C4-2B (cell line): ENCODE results near the gene SH3BP2.

Source experiments
- H3K27ac ChIP-seq: fragments of 450-650 bp; 2 replicates; pipeline ENCODE4 v1.5.1; 2017
- CTCF ChIP-seq: fragments of 450-650 bp; conservative IDR thresholded peaks from 2 replicates; pipeline ENCODE4 v1.5.1; 2017; ENCODE audit warnings: mild to moderate bottlenecking
- ZFX ChIP-seq: fragments of 450-650 bp; IDR thresholded peaks from 2 replicates; pipeline ENCODE4 v1.6.1; 2017

The SH3BP2 gene

DNA sequence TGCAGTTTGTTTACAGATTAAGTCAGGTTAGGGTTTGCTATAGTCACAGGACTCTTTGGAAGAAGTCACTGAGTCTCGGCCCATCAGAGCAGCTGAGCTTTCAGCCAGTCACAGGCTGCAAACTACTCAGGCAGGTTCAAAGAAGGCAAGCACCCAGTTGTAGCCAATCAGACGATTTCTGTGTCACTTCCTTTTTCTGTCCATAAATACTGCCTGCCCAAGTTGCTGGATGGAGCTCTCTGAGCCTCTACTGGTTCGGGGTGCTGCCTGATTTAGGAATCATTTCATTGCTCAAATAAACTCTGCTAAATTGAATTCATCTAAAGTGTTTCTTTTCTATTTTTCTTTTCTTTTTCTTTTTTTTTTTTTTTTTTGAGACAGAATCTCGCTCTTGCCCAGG is 7.3 kb upstream of the SH3BP2 start:
- H3K27ac ChIP-seq: no peak overlapping the region

DNA sequence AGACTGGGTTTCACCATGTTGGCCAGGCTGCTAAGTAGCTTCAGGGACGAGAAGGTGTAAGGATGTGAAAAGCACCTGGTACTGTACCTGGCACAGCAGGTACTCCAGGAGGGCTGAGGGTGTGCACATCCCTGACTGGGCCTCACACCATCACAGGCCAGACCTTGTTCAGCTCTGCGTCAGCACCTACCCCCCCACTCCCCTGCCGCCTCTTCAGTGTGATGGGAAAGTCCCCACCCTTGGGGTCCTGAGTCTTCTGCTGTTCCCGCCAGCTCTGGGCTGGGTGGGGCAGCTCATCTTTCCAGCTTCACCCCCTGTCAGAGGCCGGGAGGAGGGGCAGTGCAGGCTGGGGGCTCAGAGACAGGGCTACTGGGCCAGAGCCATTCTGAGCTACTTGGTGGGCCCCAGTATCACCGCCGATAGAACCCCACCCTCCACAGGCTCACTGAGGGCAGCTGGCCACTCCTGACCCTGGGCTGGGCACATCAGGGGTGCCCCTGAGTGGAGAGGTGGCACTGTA is 6.7 kb upstream of the SH3BP2 start:
- TF ChIP-seq CTCF: no peak
- no peak for TF ChIP-seq ZFX
- H3K27ac ChIP-seq: no peak overlapping the region

More for the DNA sequence above, 7.3 kb upstream of the SH3BP2 start:
- no peak for TF ChIP-seq ZFX
- no peak for TF ChIP-seq CTCF

- no peak overlapping the region for H3K27ac ChIP-seq
- TF ChIP-seq CTCF (no peak), ZFX (no peak)
These were observed 6.1 kb upstream of the SH3BP2 start for GRCh38 chr4:2786794-2787229.

DNA sequence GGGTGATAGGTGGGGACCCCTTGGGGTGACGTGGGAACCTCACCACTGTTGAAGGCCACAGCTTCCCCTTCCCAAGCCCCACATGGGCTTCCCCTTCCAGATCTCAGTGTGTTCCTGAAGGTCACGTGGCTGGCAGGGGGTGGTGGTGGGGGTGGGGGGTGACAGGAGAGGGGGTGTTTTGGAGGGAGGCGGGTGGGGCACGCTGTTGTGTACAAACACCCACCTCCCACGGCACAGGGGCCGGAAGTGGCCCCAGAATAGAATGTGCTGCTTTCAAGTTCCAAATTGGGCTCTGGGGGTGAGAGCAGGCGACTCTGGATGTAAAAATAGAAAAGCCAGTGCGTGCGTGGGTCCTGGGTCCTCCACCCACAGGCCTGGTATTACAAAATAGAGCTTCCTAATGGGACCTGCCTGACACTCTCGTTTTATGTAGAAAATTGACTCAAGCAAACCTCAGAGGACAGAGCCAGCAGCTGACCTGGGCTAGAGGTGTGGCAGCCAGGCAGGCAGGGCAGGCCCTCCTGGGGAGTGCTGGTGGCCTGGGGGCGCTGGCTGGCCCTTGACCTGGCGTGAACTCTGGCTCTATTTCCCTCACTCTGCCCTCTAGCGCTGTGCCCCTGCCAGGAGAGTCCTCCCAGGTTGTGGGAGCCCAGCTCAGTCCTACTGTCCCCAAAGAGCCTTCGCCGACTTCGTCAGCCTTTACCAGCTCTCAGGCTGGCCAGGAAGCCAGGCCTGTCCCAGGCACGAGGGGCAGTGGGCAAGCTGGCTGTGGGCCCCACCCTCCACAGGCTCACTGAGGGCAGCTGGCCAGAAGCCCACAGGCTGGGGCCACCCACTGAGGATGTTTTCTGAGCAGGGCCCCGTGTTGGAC is 5.4 kb upstream of the SH3BP2 start:
- no peak for TF ChIP-seq ZFX
- TF ChIP-seq CTCF: no peak
- H3K27ac ChIP-seq: no peak overlapping the region

- TF ChIP-seq ZFX (no peak), CTCF (no peak)
- H3K27ac ChIP-seq: no peak overlapping the region
These were observed 4.8 kb upstream of the SH3BP2 start for GRCh38 chr4:2788101-2788500.

DNA sequence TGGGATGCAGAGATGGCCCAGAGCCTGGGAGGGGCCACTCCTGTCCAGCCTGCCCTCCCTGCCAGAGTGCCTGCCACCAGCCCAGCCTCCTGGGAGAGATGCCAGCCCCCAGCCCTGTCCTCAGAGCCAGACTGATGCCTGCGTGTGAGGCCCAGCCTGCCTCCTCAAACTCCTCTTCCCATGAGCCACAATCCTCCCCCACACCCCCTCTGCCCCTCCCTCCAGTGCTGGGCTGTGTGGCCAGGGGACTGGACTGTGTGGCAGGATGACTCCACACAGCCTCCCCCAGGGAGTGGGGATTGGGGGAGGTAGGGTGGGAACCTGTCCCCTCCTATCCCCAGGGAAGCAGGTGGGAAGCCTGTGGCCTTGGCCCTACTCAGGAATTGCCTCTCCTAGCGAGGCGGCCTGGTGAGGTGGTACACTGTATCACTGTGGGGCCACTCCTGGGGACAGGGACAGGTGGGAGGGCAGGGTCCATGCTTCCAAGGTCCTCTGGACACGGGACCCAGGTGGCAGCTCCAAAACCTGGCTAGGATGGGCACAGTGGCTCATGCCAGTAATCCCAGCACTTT is 4.3 kb upstream of the SH3BP2 start:
- no peak overlapping the region for H3K27ac ChIP-seq
- TF ChIP-seq ZFX: no peak
- TF ChIP-seq CTCF: no peak

DNA sequence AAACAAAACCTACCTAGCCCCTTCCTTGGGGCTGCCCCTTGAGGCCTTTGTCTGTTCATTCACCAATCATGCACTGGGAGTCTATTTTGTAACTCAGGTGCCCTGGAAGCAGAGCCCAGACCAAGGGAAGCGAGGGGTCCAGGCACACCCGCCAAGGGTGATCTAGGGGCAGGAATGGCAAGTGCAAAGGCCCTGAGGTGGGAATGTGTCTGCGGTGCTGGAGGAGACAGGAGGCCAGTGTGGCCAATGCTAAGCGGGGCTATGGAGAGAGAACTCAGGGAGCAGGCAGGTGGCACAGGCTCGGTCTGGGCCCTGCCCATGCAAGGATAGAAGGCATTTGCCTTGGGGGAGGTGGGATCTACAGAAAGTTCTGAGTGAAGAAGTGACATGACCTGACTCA is 3.5 kb upstream of the SH3BP2 start:
- TF ChIP-seq CTCF (no peak), ZFX (no peak)
- H3K27ac ChIP-seq: no peak overlapping the region
